Measurements from ENCODE around the gene YBEY. TPM values are rescaled to one million over a fixed set of nuclear protein-coding genes. Genes with fewer than 3 reads are reported as not detected.

YBEY gene
- polyA plus RNA-seq, 1 of the 3 experiments (the other 2 are of a cell fraction) = 47.5 TPM

DNA sequence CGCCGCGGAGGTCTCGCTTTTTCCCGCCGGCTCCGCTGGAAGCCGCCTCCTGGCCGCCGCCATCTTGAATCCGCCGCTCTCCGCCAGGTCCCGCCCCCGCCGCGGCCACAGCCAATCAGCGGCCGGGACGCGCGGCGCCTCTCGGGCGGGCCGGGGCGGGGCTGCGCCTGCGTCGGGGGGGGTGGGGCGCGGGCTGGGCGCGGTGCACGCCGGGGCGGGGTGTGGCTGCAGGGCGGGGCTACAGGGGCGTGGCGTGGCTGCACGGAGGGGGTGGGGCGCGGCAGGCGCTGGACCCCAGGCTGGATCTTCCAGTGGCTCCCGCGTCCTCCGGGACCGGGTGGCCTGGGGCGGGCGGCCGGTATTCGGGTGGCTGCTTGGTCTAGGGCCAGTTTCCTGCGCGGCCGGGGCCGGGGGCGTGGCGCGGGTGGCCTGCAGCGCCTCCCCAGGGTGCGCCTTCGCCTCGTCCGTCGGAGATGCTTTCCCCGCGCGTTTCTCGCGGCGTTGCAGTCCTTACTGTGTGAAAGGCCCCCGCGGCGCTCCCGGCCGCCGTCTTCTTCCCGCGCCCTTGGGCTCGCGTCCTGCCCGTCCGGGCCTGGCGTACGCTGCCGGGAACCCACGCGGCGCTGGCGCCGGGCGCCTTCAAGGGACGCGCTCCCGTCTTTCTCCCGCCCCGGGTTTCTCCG is 38.4 kb downstream of the YBEY start:
- peak; percentile 97 for DNase-seq
- Histone ChIP-seq H3F3A (replicated peaks; ENCODE audit: insufficient read depth) (peaks cover 16% of the 10 kb centered on the region), H4K20me1 (ENCODE audit: insufficient read depth) (peaks cover 8% of the 10 kb centered on the region; the same call in 1 of the 2 replicates), H3K9ac (peak overlapping the region; percentile 93), H3K4me2 (peak overlapping the region; percentile 100), H3K9me2 (no peaks in the 10 kb centered on the region), H3K4me1 (ENCODE audit: control insufficient read depth in 1 of 2, insufficient read depth in 2 of 2, low read depth in 1 of 2, low read length in 1 of 2) (peaks cover 15 to 33% of the 10 kb centered on the region in 2 experiments; a peak in 3 of 4 replicates), H3K27ac (ENCODE audit: low read depth in 2 of 2, low read length in 1 of 2) (peak overlapping the region; percentile 92), H3K9me3 (no peaks in the 10 kb centered on the region), H3K36me3 (replicated peaks in 1 of 2; ENCODE audit: control insufficient read depth in 1 of 2, insufficient read depth in 2 of 2, low read length in 1 of 2) (peaks cover 3 to 17% of the 10 kb centered on the region in 2 experiments), H2AFZ (ENCODE audit: low read depth) (no peak overlapping the region; the same call in 1 of the 2 replicates), H3K27me3 (ENCODE audit: insufficient read depth) (no peaks in the 10 kb centered on the region), H3K4me3 (ENCODE audit: low read depth in 2 of 2, low read length in 1 of 2) (peak overlapping the region; percentile 81 to 96), H3K79me2 (ENCODE audit: insufficient read depth) (peaks cover 82% of the 10 kb centered on the region)
- ChIA-PET CTCF (interaction anchor here (1.1 to 1.7 kb wide), 3 partner anchors 9 to 171 kb away, joined by 3 to 7 read pairs (median 4); no protein-coding TSS in a partner anchor), POLR2A (interaction anchor here (1.6 kb wide), 1 partner anchor 353 kb away, joined by 7 read pairs; no protein-coding TSS in a partner anchor)
- WGBS (ENCODE audit: low lambda C conversion rate) = no CpG with 5 or more reads among the region's 98 CpGs
- TF ChIP-seq SIN3A (IDR thresholded peaks at IDR 0.05; ENCODE audit: borderline replicate concordance, low read depth, low read length) (peak; percentile 40; the same call in 1 of the 2 replicates), TEAD4 (IDR thresholded peaks at IDR 0.05; ENCODE audit: borderline replicate concordance, insufficient read depth) (no peak), FOXJ3 (CRISPR knock-in tag; IDR thresholded peaks at IDR 0.05) (no peak), REST (IDR thresholded peaks at IDR 0.05; ENCODE audit: low read depth, low read length) (no peak; the same call in 1 of the 2 replicates), TAF1 (IDR thresholded peaks at IDR 0.05; ENCODE audit: borderline replicate concordance, low read depth, low read length) (peak; percentile 90), NRF1 (IDR thresholded peaks at IDR 0.05; ENCODE audit: low read depth, low read length) (peak; percentile 59), EP300 (IDR thresholded peaks at IDR 0.05; ENCODE audit: borderline replicate concordance in 1 of 2, low read depth in 1 of 2, low read length in 1 of 2) (no peak), CHD2 (IDR thresholded peaks at IDR 0.05; ENCODE audit: low read length, partially characterized antibody) (peak; percentile 61), RAD21 (IDR thresholded peaks at IDR 0.05; ENCODE audit: low read length) (no peak), NFIC (IDR thresholded peaks at IDR 0.05; ENCODE audit: borderline replicate concordance) (peak; percentile 13; the same call in 1 of the 2 replicates), FOXM1 (IDR thresholded peaks at IDR 0.05; ENCODE audit: low read depth) (no peak), FOSL2 (IDR thresholded peaks at IDR 0.05; ENCODE audit: borderline replicate concordance, low read depth) (no peak), JUND (IDR thresholded peaks at IDR 0.05) (no peak), POLR2AphosphoS5 (IDR thresholded peaks at IDR 0.05; ENCODE audit: low read depth, low read length) (peak; percentile 42), TCF12 (IDR thresholded peaks at IDR 0.05) (no peak), GABPA (IDR thresholded peaks at IDR 0.05; ENCODE audit: low read depth) (no peak), GATA2 (CRISPR knock-in tag; IDR thresholded peaks at IDR 0.05) (no peak), YY1 (IDR thresholded peaks at IDR 0.05; ENCODE audit: low read depth) (peak; percentile 95), RCOR1 (IDR thresholded peaks at IDR 0.05; ENCODE audit: low read length) (no peak), RXRA (IDR thresholded peaks at IDR 0.05; ENCODE audit: borderline replicate concordance, low read depth) (no peak), ELF1 (IDR thresholded peaks at IDR 0.05) (no peak), MEF2A (IDR thresholded peaks at IDR 0.05; ENCODE audit: borderline replicate concordance, low read depth) (no peak), IRF3 (IDR thresholded peaks at IDR 0.05; ENCODE audit: low read depth, low read length) (no peak)
- TF ChIP-seq, protein P1, sequence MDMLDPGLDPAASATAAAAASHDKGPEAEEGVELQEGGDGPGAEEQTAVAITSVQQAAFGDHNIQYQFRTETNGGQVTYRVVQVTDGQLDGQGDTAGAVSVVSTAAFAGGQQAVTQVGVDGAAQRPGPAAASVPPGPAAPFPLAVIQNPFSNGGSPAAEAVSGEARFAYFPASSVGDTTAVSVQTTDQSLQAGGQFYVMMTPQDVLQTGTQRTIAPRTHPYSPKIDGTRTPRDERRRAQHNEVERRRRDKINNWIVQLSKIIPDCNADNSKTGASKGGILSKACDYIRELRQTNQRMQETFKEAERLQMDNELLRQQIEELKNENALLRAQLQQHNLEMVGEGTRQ (IDR thresholded peaks at IDR 0.05; ENCODE audit: borderline replicate concordance, low read depth, low read length) = no peak
- TF ChIP-seq, protein P2, sequence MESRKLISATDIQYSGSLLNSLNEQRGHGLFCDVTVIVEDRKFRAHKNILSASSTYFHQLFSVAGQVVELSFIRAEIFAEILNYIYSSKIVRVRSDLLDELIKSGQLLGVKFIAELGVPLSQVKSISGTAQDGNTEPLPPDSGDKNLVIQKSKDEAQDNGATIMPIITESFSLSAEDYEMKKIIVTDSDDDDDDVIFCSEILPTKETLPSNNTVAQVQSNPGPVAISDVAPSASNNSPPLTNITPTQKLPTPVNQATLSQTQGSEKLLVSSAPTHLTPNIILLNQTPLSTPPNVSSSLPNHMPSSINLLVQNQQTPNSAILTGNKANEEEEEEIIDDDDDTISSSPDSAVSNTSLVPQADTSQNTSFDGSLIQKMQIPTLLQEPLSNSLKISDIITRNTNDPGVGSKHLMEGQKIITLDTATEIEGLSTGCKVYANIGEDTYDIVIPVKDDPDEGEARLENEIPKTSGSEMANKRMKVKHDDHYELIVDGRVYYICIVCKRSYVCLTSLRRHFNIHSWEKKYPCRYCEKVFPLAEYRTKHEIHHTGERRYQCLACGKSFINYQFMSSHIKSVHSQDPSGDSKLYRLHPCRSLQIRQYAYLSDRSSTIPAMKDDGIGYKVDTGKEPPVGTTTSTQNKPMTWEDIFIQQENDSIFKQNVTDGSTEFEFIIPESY (IDR thresholded peaks at IDR 0.05; ENCODE audit: borderline replicate concordance, low read depth) = no peak
- TF ChIP-seq, protein P3, sequence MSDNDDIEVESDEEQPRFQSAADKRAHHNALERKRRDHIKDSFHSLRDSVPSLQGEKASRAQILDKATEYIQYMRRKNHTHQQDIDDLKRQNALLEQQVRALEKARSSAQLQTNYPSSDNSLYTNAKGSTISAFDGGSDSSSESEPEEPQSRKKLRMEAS (IDR thresholded peaks at IDR 0.05; ENCODE audit: low read depth) = peak; percentile 57; the same call in 1 of the 2 replicates
